GM21515 (cell line): ENCODE results near the gene SLC66A2.

Experiments used
- ATAC-seq: cut with Tn5 transposase; IDR thresholded peaks from one replicate; pipeline ENCODE4 v1.9.1; 2021; ENCODE audit not compliant: unreplicated experiment

Gene SLC66A2

DNA sequence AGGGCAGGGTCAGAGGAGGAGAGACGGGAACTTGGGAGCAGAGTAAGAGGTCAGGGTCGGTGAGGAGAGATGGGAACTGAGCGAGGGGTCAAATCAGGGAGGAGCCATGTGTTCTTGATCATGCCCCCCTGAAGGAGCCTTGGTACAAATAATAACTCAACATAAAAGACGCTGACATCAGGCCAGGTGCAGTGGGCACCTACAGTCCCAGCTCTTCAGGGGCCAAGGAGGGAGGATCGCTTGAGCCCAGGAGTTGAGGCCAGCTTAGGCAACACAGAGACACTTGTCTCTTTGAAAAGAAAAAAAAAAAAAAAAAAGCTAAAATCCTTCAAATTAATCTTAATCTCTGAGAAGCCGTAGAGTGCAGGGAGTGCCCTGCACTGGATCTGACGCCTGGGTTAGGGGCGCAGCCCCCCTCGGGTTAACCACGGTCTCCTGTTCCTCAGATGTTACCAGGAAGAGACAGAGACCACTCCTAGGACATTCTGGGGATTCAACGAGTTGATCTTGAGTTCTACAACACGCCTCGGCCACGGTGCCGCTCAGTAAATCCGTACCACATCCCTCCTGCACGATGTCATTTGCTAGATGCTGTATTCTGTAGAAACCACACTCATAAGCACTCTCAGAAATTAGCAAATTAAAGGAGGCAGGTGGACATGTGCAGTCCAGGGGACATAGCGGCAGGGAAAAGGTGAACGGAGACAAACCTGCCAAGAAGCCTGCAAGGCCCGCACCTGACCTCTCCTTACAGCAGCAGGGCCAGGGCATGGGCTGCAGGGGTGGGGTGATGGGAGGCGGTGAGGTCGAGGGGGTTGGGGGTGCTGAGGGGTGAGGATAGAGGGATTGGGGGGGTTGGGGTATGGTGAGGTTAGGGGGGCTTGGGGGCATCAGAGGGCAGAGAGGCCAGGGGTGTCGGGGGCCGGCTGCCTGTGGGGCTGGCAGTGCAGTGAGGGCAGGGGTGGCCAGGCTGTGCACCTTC, 29.2 kb downstream of the SLC66A2 start:
- ATAC-seq: no peak

DNA sequence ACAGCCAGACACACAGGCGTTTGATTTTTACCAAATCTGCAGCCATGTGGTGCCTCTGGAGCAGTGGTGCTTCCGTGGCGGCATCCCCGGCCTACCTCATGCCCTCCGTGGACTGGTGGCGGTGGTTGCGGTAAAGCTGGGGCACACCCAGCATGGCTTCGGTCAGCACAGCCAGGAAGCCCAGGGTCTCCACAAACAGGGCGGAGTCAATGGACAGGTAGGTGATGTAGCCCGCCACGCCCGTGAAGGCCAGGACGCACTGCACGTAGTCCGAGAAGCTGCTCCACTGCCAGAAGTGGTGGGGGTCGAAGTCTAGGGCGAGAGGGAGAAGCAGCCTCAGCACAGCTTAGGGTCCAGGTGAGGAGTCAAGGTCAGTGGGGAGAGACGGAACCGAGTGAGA, 32.4 kb downstream of the SLC66A2 start:
- ATAC-seq: no peak

DNA sequence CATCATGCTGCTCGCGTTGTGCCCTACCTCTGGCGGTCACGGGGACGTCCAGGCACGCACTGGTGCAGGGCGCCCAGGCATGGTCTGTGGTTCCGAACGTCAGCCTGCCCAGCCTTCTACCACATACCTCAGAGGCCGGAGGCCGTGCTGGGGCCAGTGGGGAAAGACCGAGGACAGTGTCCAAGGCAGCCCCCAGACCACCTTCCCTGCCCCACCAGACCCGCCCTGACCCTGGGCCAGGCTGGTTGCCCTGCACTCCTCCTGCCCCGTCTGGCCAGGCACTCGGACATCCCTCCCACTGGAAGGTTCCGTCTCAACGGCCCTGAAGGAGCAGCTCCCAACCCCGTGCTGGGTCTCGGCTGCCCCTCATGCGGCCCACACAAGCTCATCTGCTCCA, 32.8 kb downstream of the SLC66A2 start:
- ATAC-seq: no peak

DNA sequence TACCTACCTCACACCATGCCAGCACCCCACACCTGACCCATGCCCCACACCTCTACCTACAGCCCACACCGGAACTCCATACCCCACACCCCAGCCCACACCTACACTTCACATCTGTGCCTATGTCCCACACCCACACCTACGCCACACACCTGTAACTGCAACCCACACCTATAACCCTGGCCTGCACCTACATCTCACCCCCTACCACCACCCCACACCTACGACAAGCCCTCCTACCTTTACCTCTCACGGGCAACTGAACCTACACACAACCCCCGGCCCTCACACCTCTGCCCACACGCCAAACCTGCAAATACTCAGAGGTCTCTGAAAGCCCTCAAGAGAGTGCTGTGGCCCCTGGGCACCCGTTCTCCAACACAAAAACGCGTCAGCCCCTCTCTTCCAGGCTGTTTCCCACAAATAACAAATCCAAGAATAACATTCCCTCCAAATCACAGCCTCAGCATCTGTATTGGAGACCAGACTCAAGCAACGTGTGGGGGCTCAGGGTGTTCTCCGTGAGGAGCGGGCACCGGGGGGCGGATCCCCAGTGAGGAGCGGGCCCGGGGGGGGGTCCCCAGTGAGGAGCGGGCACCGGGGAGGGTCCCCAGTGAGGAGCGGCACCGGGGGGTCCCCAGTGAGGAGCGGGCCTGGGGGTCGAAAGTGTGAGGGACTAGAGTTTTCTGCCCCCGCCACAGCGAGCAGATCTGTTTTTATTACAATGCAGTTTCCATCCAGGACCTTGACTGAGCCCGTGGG, 33.4 kb downstream of the SLC66A2 start:
- no peak for ATAC-seq

- no peak for ATAC-seq
Measured at GRCh38 chr18:79917169-79917852, 34.1 kb downstream of the SLC66A2 start.

DNA sequence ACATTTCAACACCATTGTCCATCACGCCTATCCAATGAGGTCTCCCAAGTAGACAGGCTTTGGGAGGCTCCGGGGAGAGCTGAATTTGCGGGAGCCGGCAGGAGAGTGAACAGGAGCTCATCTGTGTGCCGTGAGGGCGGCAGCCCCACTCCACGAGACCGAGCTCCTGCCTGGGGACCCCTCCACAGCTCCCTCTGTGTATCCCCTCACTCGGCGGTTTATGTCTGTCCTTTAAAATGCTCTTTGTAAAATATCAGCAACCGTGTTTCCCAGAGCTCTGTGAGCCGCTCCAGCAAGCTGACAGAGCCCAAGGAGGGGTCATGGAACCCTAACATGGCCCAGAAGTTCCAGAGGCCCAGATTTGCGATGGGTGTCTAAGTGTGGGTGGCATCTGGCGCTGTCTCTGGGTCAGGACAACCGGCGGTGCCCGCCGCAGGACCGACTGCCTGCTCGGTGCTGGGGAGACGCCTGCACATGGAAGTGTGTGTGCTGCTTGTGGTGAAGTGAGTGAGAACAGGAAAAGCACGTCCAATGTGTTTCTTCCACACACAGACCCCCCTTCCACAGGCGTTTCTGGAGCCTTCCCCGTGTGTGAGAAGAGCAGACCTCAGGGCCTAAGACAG, 34.8 kb downstream of the SLC66A2 start:
- ATAC-seq: no peak

GRCh38 chr18:79916128-79916494, 35.3 kb downstream of the SLC66A2 start:
- no peak for ATAC-seq

DNA sequence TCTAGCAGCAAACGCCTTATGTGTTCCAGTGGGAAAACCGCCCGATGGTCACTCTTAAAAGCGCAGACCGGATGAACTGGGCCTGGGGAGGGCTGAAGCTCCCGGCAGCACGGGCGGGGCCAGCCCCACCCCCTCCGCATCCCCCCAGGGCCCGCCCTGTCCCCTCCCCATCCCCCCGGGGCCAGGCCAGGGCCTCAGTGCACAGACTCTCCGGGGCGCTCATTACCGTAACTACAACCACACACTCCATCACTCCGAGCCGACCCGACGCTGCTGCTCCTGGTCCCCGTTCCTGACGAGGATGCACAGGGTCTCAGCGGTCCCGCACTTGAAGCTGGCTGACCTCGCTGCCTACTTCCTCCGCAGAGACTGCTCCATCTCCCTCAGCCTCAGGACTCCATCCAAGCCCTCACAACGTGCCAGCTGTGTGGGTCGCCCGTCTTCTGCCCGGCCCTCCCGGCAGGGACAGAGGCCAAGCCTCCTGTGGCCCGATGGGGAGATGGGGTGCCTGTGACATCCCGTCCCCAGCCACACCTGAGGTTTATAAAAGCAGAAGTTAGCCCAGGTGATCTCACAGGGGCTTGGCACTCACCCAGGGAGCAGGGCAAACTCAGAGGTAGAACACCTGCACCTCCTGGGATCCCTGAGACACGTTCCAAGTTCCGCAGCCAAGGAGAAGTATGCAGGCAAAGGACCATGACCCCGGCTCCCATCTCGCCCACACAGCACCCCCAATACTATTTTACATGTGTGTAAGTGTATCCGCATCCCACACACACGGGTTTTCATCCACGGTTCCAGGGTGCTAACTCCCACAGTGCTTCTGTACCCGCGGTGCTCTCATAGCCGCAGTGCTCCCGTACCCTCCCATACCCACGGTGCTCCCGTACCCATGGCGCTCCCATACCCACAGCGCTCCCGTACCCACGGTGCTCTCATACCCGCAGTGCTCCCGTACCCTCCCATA, 36.0 kb downstream of the SLC66A2 start:
- no peak for ATAC-seq

DNA sequence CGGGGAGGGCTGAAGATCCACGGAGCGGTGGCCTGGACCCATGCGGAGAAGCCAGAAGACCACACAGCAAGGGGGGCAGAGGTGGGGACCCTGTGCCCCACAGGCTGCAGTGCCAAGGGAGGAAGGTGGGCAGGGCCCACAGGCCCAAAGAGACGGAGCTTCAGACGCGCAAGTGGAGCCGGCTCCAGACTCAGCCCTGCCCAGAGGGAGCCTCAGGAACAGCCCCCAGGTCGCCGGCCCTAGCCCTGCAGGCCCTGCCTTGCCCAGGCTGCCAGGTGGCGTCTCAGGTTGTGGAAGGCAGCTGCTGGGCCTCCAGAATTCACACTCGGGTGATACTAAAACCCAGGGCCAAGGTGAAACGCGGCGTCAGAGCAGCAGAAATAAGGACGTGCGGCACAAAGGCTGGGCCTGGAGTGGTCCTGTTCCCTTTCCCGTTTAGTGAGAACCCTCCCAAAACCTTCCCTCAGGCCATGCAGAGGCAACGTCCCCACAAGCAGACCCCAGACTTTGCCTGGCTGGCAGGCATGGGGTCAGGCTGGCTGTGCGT, 36.8 kb downstream of the SLC66A2 start:
- ATAC-seq: no peak

- ATAC-seq: no peak
Measured at GRCh38 chr18:79912994-79913831, 38.2 kb downstream of the SLC66A2 start.

DNA sequence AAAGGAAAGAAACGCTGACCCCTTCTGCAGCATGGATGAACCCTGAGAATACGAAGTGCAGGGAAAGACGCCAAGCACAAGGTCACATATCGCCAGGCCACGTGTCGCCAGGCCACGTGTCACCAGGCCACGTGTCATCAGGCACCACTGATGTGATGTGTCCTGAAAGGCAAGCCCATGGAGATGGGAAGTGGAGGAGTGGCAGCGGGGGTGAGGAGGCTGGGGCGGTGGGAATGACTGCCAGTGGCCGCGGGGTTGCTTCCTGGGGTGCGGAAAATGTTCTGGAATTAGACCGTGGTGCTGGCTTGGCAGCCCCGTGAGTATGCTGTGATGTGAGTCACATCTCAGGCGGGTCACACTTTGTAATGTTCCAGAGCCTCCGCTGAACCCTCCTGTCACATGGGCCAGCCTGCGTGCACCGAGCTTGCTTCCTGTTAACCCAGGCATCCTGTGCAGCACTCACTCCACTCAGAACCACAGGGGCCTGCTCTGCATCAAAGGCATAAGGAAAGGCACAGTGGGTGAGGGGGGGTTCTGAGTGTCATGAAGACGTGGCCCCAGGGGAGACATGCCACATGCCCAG, 39.0 kb downstream of the SLC66A2 start:
- ATAC-seq: no peak

GRCh38 chr18:79911344-79912270, 39.8 kb downstream of the SLC66A2 start:
- ATAC-seq: no peak

- no peak for ATAC-seq
Measured at GRCh38 chr18:79910563-79911343, 40.7 kb downstream of the SLC66A2 start.

GRCh38 chr18:79906706-79907105, 44.7 kb downstream of the SLC66A2 start:
- ATAC-seq: no peak

GRCh38 chr18:79905993-79906392, 45.5 kb downstream of the SLC66A2 start:
- ATAC-seq: no peak

DNA sequence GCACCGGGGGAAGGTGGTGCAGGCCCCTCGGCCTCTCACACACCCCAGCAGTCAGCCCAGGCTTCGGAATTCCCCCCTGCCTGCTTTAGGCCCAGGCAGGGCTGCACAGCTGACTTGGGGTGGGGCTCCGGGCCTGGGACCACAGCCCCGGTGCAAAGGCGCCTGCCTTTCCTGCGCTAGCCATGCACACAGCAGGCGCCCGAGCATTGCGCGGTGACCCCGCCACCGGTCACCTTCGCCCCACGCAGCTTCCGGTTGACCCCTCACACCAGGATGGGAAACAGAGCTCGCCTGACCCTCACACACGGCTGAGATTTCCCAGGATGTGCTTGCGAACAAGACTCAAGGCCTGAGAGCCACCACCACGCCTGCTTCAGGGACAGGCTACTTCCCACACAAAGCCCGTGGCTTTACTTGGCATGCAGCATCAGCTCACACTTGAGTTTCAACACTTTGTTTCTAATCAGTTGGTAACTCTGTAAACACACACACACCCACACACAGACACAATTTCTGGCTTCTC, 46.0 kb downstream of the SLC66A2 start:
- no peak for ATAC-seq
